Measurements from ENCODE around the gene CNTN5.

DNA sequence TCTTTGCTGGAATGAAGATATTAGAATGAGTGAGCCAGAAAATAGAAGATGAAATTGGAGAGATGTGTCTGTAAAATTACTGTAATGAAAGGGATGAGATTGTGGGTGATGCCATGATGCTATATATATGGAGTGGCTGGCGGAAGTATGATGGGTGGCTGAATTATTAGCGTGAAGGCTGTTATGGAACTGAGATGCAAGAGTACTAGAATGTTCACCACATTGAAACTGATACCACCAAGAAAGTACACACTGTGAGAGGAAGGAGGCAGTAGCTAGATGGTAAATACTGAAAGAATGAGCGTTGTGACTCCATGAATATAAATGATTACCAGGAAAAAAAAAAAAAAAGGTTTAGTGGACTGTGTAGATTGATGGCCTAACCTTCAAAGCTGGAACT lies 411.9 kb downstream of the CNTN5 start:
- TF ChIP-seq, protein P1, sequence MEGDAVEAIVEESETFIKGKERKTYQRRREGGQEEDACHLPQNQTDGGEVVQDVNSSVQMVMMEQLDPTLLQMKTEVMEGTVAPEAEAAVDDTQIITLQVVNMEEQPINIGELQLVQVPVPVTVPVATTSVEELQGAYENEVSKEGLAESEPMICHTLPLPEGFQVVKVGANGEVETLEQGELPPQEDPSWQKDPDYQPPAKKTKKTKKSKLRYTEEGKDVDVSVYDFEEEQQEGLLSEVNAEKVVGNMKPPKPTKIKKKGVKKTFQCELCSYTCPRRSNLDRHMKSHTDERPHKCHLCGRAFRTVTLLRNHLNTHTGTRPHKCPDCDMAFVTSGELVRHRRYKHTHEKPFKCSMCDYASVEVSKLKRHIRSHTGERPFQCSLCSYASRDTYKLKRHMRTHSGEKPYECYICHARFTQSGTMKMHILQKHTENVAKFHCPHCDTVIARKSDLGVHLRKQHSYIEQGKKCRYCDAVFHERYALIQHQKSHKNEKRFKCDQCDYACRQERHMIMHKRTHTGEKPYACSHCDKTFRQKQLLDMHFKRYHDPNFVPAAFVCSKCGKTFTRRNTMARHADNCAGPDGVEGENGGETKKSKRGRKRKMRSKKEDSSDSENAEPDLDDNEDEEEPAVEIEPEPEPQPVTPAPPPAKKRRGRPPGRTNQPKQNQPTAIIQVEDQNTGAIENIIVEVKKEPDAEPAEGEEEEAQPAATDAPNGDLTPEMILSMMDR (conservative IDR thresholded peaks at IDR 0.05 in 1 of 2, IDR thresholded peaks at IDR 0.05 in 1 of 2; ENCODE audit: low read depth in 1 of 2, low read length in 2 of 2), result no peak
- TF ChIP-seq EZH2 (IDR thresholded peaks at IDR 0.05; ENCODE audit: low read length, missing control alignments), result no peak
